PFSK-1 (cell line): Measurements from ENCODE around the gene GEMIN4.

ENCODE experiments used
- FOXP2 ChIP-seq: optimal IDR thresholded peaks from 2 replicates; pipeline ENCODE3; 2011; ENCODE audit warnings: borderline replicate concordance, control low read depth, inconsistent platforms; ENCODE audit not compliant: insufficient read depth; ENCODE audit errors: extremely low read length, extremely low read depth
- POLR2AphosphoS5 ChIP-seq: IDR thresholded peaks from 2 replicates; pipeline ENCODE4 v1.6.1; 2012; ENCODE audit warnings: low read depth, mild to moderate bottlenecking, control low read depth, low read length, moderate library complexity
- REST ChIP-seq, 2 experiments: IDR thresholded peaks; 2 replicates each; pipeline versions ENCODE4 v1.6.1 to v1.8.0; 2011 to 2012; ENCODE audit warnings: low read depth in 2 of 2, low read length in 2 of 2, control low read depth in 1 of 2, inconsistent platforms in 1 of 2, mild to moderate bottlenecking in 1 of 2, moderate library complexity in 1 of 2; ENCODE audit not compliant: insufficient read depth in 1 of 2
- SIN3A ChIP-seq: IDR thresholded peaks from 2 replicates; pipeline ENCODE4 v1.6.1; 2012; ENCODE audit warnings: mild to moderate bottlenecking, low read length, moderate library complexity, borderline replicate concordance; ENCODE audit not compliant: insufficient read depth
- TAF1 ChIP-seq: IDR thresholded peaks from 2 replicates; pipeline ENCODE4 v1.6.1; 2012; ENCODE audit warnings: low read length, control low read depth, borderline replicate concordance; ENCODE audit not compliant: insufficient read depth

The GEMIN4 gene

DNA sequence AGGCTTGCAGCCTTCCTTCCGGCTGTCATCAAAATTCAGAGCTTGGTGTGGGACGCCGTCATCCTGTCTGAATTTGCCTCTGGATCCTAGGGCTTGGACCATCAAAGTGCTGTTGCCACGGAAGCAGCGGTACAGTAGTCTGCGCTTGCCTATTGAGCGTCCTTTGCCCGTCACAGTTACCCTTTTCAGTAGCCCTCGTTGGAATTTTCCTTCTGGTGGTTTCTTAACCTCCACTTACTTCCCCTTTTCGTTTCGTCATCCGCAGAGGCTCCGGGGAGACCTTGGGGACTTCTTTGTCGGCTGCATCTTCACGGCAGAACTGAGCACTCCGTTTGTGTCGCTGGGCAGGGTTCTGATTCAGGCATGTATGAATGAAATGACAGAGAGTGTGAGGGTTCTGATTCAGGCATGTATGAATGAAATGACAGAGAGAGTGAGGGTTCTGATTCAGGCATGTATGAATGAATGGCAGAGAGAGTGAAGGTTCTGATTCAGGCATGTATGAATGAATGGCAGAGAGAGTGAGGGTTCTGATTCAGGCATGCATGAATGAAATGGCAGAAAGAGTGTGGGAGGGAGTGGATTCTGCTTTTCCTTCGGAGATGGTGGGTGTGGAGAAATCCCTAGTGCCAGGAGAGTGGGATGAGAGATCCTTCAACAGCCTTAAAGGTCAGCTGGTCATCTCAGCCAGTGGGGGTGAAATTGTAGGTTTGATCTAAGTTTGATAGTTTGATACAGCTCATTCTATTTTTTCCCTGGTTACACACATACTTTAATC is 11.6 kb downstream of the GEMIN4 start:
- peak; percentile 65 for TF ChIP-seq POLR2AphosphoS5
- TF ChIP-seq REST (IDR thresholded peaks at IDR 0.05; ENCODE audit: insufficient read depth in 1 of 2, low read depth in 2 of 2, low read length in 2 of 2) = no peak
- TF ChIP-seq TAF1 = 0 out of 2 replicates have a peak, but pooled peaks have one; percentile 26
- TF ChIP-seq FOXP2 = peak; percentile 34
- peak; percentile 86; the same call in 1 of the 2 replicates for TF ChIP-seq SIN3A

GRCh38 chr17:737561-738113 is 14.4 kb downstream of the GEMIN4 start:
- TF ChIP-seq REST (IDR thresholded peaks at IDR 0.05; ENCODE audit: insufficient read depth in 1 of 2, low read depth in 2 of 2, low read length in 2 of 2) (no peak), TAF1 (no peak), SIN3A (no peak), POLR2AphosphoS5 (no peak), FOXP2 (no peak)

DNA sequence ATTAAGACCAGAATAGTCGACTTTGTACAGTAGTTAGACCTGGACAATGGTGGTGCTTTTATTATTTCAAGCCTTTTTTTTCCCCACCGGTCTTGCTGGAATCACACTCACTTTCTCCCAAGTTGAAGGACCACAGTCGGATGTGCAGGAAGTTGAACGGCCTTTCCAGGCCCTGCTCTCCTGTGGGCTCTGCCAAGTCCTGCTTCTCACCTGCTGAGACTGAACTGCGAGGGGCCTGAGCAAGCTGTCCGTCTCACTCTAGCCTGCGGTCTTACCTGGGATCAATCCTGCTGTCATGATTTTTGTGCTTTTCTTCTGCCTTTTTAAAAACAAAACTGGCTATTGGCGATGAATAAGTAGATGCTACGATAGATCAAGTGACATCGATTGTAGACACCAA is 18.3 kb downstream of the GEMIN4 start:
- no peak for TF ChIP-seq REST (IDR thresholded peaks at IDR 0.05; ENCODE audit: insufficient read depth in 1 of 2, low read depth in 2 of 2, low read length in 2 of 2)
- TF ChIP-seq FOXP2 = no peak
- TF ChIP-seq TAF1 = no peak
- TF ChIP-seq SIN3A = no peak
- TF ChIP-seq POLR2AphosphoS5 = no peak

GRCh38 chr17:732902-733720 is 19.0 kb downstream of the GEMIN4 start:
- TF ChIP-seq TAF1 = 0 out of 2 replicates have a peak, but pooled peaks have one; percentile 10
- TF ChIP-seq SIN3A = no peak; the same call in 1 of the 2 replicates
- TF ChIP-seq REST (IDR thresholded peaks at IDR 0.05; ENCODE audit: insufficient read depth in 1 of 2, low read depth in 2 of 2, low read length in 2 of 2) = no peak
- no peak for TF ChIP-seq FOXP2
- 0 out of 2 replicates have a peak, but pooled peaks have one; percentile 12 for TF ChIP-seq POLR2AphosphoS5
